Retinal pigment epithelial cell (primary cell): ENCODE measurements around the gene MYMK.

Experiments
- DNase-seq: peaks from one replicate; pipeline ENCODE4 v3.0.0-alpha.2; 2010; ENCODE audit warnings: low read depth
- H3K4me3 ChIP-seq: 2 replicates; pipeline ENCODE4 v1.5.1; 2011; ENCODE audit warnings: mild to moderate bottlenecking, low read length, control low read depth, moderate library complexity
- TF ChIP-seq, protein P1 (sequence below): conservative IDR thresholded peaks from 2 replicates; pipeline ENCODE4 v1.5.1; 2011; ENCODE audit warnings: low read depth, low read length, control low read depth, inconsistent platforms

The MYMK gene

DNA sequence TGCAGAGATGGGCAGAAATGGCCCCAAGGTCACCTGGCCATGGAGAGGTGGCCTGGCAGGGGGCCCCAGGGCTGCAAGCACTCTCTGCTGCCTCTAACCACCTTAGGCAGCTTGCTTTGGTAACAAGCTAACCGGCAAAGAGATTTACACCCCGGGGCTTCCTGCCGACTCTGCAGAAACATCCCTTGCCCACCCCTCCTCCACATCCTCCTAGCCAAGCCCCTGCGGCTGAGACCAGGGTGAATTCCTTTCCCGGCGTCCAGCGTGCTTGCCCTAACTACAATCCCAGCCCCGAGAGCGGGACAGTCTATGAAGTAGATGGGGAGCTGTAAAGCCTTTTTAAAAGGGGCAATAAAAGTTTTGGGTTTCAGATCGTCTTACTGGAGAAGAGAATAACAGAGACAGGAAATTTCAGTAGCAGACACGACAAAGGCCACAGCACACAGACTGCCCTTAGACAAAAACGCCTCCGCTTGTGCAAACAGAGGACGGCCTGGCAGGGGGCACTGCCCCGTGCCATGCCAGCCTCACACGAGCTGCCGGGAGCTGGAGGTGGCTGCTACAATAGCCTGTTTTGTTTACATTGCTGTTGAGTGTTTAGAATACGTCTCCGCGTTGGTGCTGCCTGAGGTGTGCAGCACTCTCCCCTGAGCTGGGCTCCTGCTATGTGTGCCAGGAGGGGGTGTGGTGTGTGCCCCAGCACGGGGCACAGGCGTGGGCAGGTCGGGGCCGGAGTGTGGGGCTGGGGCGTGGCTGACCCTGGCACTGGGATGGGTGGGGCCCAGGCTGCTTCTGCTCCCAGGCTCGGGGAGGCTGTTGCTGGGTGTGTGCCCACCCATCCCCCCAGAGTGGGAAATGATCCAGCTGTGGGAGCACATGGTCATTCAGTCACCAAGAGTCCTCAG, 15.3 kb downstream of the MYMK start:
- no peak overlapping the region for H3K4me3 ChIP-seq
- TF ChIP-seq, protein P1, sequence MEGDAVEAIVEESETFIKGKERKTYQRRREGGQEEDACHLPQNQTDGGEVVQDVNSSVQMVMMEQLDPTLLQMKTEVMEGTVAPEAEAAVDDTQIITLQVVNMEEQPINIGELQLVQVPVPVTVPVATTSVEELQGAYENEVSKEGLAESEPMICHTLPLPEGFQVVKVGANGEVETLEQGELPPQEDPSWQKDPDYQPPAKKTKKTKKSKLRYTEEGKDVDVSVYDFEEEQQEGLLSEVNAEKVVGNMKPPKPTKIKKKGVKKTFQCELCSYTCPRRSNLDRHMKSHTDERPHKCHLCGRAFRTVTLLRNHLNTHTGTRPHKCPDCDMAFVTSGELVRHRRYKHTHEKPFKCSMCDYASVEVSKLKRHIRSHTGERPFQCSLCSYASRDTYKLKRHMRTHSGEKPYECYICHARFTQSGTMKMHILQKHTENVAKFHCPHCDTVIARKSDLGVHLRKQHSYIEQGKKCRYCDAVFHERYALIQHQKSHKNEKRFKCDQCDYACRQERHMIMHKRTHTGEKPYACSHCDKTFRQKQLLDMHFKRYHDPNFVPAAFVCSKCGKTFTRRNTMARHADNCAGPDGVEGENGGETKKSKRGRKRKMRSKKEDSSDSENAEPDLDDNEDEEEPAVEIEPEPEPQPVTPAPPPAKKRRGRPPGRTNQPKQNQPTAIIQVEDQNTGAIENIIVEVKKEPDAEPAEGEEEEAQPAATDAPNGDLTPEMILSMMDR, result no peak
- DNase-seq, result no peak

- TF ChIP-seq, protein P1, result no peak
- DNase-seq, result no peak
- no peak overlapping the region for H3K4me3 ChIP-seq
These were observed 16.7 kb downstream of the MYMK start for GRCh38 chr9:133508046-133508445.

GRCh38 chr9:133507246-133507965, 17.4 kb downstream of the MYMK start:
- no peak overlapping the region for H3K4me3 ChIP-seq
- TF ChIP-seq, protein P1, result no peak
- DNase-seq, result no peak

DNA sequence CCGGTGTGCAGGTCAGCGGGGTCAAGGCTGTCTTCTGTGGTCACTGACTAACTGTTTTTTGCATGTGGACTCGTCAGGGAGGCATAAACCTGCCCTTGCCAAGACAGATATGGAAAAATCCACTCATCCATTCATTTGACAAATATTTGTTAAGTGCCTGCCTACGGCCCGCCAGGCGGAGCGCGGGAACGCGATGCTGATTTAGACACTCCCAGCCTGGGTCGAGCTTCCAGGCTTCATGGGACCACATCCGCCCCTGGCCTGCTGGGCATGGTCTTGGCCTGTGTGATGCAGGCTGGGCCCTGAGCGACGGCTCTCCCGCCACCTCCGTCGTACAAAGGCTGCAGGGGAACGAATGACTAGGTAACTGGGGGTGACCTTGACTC, 18.1 kb downstream of the MYMK start:
- TF ChIP-seq, protein P1, result no peak
- no peak for DNase-seq
- H3K4me3 ChIP-seq, result no peak overlapping the region

DNA sequence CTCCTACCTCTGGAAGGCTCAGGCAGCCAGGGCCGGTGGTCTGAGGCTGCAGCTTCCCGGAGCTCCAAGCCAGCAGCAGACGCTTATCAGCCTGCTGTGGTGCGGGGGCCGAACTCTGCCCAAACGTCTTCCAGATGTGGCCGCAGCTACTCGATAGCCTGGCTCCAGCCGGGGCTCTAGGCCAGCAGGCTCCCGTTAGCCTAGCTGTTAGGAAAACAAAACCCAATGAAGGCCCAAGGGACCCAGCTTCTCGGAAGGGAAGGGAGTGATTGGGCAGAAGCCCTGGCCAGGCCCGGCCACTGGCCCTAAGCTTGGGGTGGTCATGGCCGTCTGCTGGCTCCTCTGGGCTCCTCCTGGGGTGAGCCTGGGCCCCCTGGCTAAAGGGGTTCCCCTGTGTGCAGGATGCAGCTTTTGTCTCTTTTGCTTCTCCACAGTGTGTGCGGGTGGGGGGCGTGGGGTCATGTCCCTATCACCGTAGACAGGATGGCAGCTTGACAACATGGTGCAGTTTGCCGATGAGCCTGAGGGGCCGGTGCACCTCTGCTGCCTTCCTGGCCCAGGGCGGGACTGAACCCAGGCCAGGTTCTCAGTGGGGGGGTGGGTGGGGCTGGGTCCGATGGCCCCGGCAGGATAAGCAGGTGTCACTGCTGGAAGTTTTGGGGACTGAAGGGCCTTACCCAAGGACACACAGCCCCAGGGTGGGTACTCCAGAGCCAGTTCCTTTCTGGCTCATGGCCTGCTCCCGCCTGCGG, 18.7 kb downstream of the MYMK start:
- TF ChIP-seq, protein P1, result no peak

GRCh38 chr9:133505186-133505830, 19.5 kb downstream of the MYMK start:
- H3K4me3 ChIP-seq, result no peak overlapping the region
- TF ChIP-seq, protein P1, result no peak
- DNase-seq, result no peak

More for the DNA sequence above, 18.7 kb downstream of the MYMK start:
- no peak for DNase-seq
- no peak overlapping the region for H3K4me3 ChIP-seq
